KOPT-K1 (cell line): ENCODE data around the gene MET.
"Not testable (repeated sequence)": the region's sequence is repeated elsewhere in the genome, so short reads cannot be mapped to it uniquely, and the experiment has no call there.

ENCODE experiments used
- H3K27ac ChIP-seq: fragments of 200-600 bp; sonication (generic); 2 replicates; pipeline ENCODE4 v1.5.1; 2016; ENCODE audit warnings: antibody characterized with exemption, mild to moderate bottlenecking, low read depth, low read length; ENCODE audit not compliant: poor library complexity, severe bottlenecking
- H3K36me3 ChIP-seq: fragments of 200-600 bp; sonication (generic); 2 replicates; pipeline ENCODE4 v1.5.1; 2017; ENCODE audit warnings: antibody characterized with exemption, mild to moderate bottlenecking, low read length, moderate library complexity; ENCODE audit not compliant: insufficient read depth
- H3K9me3 ChIP-seq: fragments of 200-600 bp; sonication (generic); 2 replicates; pipeline ENCODE4 v1.5.1; 2017; ENCODE audit warnings: antibody characterized with exemption, low read length, mild to moderate bottlenecking; ENCODE audit not compliant: insufficient read depth, poor library complexity, severe bottlenecking

Gene MET

DNA sequence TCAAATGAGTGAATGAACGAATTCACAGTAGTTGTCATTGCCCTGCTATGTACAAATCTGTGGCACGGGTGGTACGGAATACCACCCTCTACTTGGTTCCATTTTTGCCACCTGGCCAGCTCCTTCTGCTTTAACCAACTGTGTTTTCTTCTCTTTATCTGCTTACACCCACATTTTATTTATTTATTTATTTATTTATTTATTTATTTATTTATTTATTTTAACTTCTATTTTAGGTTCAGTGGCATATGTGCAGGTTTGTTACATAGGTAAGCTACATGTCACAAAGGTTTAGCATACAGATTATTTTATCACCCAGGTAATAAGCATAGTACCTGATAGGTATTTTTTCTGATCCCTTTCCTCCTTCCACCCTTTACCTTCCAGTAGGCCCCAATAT lies 148.2 kb downstream of the MET start:
- Histone ChIP-seq H3K36me3 (no peaks in the 10 kb centered on the region), H3K27ac (no peak overlapping the region), H3K9me3 (peaks cover 13% of the 10 kb centered on the region)

DNA sequence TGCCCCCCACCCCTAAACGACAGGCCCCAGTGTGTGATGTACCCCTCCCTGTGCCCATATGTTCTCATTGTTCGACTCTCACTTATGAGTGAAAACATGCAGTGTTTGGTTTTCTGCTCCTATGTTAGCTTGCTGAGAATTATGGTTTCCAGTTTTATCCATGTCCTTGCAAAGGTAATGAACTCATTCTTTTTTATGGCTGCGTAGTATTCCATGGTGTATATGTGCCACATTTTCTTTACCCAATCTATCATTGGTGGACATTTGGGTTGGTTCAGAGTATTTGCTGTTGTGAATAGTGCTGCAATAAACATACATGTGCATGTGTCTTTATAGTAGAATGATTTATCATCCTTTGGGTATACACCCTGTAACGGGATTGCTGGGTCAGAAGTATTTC lies 149.7 kb downstream of the MET start:
- H3K27ac ChIP-seq, H3K36me3 ChIP-seq: not testable (repeated sequence)
- peaks cover 16% of the 10 kb centered on the region for H3K9me3 ChIP-seq

DNA sequence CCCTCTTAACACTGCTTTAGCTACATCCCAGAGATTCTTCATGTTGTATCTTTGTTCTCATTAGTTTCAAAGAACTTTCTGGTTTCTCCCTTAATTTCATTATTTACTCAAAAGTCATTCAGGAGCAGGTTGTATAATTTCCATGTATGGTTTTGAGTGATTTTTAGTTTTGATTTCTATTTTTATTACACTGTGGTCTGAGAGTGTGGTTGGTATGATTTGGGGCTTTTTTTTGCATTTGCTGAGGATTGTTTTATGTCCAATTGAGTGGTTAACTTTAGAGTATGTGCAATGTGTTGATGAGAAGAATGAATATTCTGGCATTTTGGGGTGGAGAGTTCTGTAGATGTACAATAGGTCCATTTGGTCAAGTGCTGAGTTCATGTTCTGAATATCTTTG lies 152.5 kb downstream of the MET start:
- H3K27ac ChIP-seq: no peak overlapping the region
- peaks cover 16% of the 10 kb centered on the region for H3K9me3 ChIP-seq
- H3K36me3 ChIP-seq: no peaks in the 10 kb centered on the region

DNA sequence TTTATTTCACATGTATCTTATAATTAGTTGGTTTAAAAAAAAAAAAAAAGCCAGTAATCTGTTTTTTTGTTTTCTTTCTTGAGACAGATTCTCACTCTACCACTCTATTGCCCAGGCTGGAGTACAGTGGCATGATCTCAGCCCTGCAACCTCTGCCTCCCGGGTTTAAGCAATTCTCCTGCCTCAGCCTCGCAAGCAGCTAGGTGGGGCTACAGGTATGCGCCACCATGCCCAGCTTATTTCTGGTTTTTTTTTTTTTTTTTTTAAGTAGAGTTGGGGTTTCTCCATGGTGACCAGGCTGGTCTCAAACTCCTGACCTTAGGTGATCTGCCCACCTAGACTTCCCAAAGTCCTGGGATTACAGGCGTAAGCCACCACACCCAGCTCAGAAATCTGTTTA lies 156.3 kb downstream of the MET start:
- no peaks in the 10 kb centered on the region for H3K36me3 ChIP-seq
- H3K27ac ChIP-seq: no peak overlapping the region
- peaks cover 16% of the 10 kb centered on the region for H3K9me3 ChIP-seq

DNA sequence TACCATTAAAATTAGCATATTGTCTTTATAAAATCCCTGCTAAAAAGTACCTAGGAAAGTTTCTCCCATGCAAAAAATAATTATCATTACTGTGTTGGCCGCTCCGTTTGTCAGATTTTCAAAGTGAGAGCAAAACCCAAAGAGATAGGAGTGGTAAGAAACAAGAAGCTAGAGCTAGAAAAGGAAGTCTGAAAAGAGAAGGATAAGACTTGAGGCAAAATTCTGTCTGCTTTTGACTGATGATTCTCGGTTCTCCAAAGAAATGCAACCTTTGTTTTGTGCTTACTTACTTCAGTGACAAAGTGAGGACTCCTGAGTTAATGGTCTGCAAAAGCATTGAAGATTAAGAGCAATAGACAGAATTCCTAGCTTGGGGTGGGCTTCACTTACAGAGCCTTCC lies 157.0 kb downstream of the MET start:
- Histone ChIP-seq H3K36me3 (no peaks in the 10 kb centered on the region), H3K9me3 (peaks cover 14% of the 10 kb centered on the region), H3K27ac (no peak overlapping the region)

DNA sequence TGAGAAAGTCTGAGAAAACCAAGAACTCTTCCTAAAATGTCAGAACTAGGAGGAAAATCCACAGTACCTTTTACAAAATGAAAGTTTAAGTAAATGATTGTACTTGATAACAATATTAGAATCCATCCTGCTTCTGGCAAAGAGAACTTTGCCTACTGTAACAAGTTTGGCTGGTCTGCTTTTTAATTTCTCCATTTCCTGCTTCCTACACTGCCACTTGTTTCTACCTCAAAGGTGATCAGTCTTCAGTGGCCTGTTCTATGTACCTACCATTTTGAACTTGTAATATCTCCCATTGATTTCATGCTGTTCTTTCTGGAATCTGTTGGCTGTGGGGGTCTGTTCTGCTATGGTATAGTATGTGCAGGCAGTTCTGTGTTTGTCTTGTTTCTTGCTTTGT lies 157.5 kb downstream of the MET start:
- no peak overlapping the region for H3K27ac ChIP-seq
- no peaks in the 10 kb centered on the region for H3K36me3 ChIP-seq
- peaks cover 9% of the 10 kb centered on the region for H3K9me3 ChIP-seq

- Histone ChIP-seq H3K9me3 (no peaks in the 10 kb centered on the region), H3K36me3 (no peaks in the 10 kb centered on the region), H3K27ac (no peak overlapping the region)
Measured at GRCh38 chr7:116832692-116833091, 160.7 kb downstream of the MET start.

- H3K36me3 ChIP-seq: no peaks in the 10 kb centered on the region
- no peak overlapping the region for H3K27ac ChIP-seq
- H3K9me3 ChIP-seq: no peaks in the 10 kb centered on the region
Measured at GRCh38 chr7:116834815-116835504, 163.0 kb downstream of the MET start.

DNA sequence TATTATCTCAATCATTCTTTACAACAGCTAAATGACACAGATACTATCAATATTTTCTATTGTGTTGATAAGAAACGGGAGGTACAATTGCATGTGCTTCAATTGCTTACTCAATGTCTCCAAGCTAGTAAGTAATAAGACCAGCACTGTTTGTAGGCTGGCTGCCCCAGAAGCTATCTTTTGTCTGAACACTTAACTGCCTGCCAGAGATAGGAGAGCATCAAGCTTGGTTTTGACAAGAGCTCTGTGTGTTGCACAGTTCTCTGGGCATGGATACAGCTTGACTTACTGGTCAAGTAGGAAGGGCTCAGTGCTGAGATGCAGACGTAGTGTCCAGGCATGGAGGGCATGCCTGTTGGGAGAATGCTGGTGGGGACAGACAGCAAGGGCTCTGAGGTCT lies 164.1 kb downstream of the MET start:
- Histone ChIP-seq H3K9me3 (no peaks in the 10 kb centered on the region), H3K36me3 (no peaks in the 10 kb centered on the region), H3K27ac (no peak overlapping the region)

GRCh38 chr7:116836911-116837310 lies 164.9 kb downstream of the MET start:
- H3K36me3 ChIP-seq: no peaks in the 10 kb centered on the region
- H3K9me3 ChIP-seq: no peaks in the 10 kb centered on the region
- no peak overlapping the region for H3K27ac ChIP-seq

DNA sequence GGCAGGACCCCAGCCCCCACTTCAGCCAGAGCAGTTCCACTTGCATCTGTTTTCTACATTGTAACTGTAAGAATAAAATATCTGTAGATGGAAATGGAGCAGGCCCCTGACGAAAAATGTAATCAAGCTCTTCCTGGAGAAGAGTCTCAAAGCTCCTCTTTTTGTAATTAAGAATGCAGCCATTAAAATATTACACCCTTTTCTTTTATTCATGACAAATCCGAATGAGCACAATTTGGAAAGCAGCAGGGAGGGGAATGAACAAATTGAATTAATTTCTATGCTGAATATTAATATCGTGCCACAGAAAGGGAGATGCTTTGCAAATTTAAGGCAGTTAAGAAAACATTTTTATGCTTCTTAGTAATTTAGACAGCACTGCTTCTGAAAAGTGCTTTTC lies 165.6 kb downstream of the MET start:
- no peaks in the 10 kb centered on the region for H3K9me3 ChIP-seq
- H3K36me3 ChIP-seq: no peaks in the 10 kb centered on the region
- H3K27ac ChIP-seq: no peak overlapping the region

DNA sequence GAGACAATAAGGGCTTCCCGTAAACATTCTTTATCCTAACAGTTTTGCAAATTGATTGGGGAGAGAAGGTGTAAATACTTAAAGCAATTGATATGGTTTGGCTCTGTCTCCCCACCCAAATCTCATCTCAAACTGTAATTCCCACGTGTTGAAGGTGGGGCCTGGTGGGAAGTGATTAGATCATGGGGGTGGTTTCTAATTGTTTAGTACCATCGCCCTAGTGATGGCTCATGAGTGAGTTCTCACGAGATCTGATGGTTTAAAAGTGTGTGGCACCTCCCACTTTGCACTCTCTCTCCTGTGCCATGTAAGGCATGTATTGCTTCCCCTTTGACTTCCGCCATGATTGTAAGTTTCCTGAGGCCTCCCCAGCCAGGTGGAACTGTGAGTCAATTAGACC lies 168.3 kb downstream of the MET start:
- H3K36me3 ChIP-seq: no peaks in the 10 kb centered on the region
- H3K9me3 ChIP-seq: no peaks in the 10 kb centered on the region
- H3K27ac ChIP-seq: no peak overlapping the region

- H3K27ac ChIP-seq: no peak overlapping the region
- no peaks in the 10 kb centered on the region for H3K9me3 ChIP-seq
- H3K36me3 ChIP-seq: no peaks in the 10 kb centered on the region
Measured at GRCh38 chr7:116842371-116842770, 170.4 kb downstream of the MET start.

DNA sequence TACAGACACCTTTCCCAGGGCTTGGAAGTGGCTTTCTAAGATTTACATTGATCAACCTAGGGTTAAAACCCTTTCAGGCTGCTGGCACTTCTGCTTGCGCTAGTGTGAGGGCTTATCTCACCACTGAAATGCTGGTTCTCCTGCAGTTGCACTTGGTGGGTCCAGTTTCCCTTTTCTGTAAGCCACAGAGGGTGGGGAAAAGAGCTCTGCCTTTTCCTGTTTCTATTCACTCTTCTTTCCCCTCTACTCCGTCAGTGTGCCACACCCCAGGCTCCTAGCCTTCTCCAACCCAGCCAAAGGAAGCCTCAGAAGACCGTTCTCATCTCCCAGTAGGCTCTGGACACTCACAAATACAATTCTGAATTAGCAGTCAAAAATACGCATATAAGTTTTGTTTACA lies 171.4 kb downstream of the MET start:
- Histone ChIP-seq H3K9me3 (no peaks in the 10 kb centered on the region), H3K36me3 (no peaks in the 10 kb centered on the region), H3K27ac (no peak overlapping the region)
